Cardiac muscle cell (in vitro differentiated cells and primary cell): ENCODE data around the gene CLCA1. TPM values are rescaled to one million over a fixed set of nuclear protein-coding genes. Genes with fewer than 3 reads are reported as not detected.

Source experiments
- DNase-seq, 2 donors: peaks; one replicate each; pipeline versions ENCODE4 v3.0.0 to v3.0.0-alpha.2; 2010 to 2017; ENCODE audit warnings: low read depth in 1 of 2, low spot score in 1 of 2
- H3K27ac ChIP-seq: fragments of 200-600 bp; sonication (generic); 2 replicates; pipeline ENCODE4 v1.5.1; 2016
- H3K27me3 ChIP-seq: fragments of 200-600 bp; sonication (generic); 2 replicates; pipeline ENCODE4 v1.6.0; 2016; ENCODE audit warnings: control low read depth
- H3K36me3 ChIP-seq: fragments of 200-600 bp; sonication (generic); 2 replicates; pipeline ENCODE4 v1.5.1; 2016; ENCODE audit warnings: control low read depth
- H3K4me1 ChIP-seq: fragments of 200-600 bp; sonication (generic); 2 replicates; pipeline ENCODE4 v1.8.1; 2017; ENCODE audit warnings: low read depth, mild to moderate bottlenecking, mixed run types
- H3K4me3 ChIP-seq: fragments of 200-600 bp; sonication (generic); 2 replicates; pipeline ENCODE4 v1.5.1; 2016; ENCODE audit warnings: mild to moderate bottlenecking
- H3K9me3 ChIP-seq: fragments of 200-600 bp; sonication (generic); 2 replicates; pipeline ENCODE4 v1.5.1; 2017; ENCODE audit warnings: low read depth, mild to moderate bottlenecking, control low read depth
- polyA plus RNA-seq: library from polyadenylated mRNA; unstranded; fragments of >200 nt; fragmentation: Nextera tagmentation; extraction: Ambion mirVana; gene quantifications from 2 replicates; pipeline ENCODE4 v1.2.1, GENCODE V29; 2016
- total RNA-seq: library from RNA; depleted of rRNA; stranded (reverse); fragments of >200 nt; gene quantifications from 2 replicates; pipeline ENCODE4 v1.2.3, GENCODE V29; 2016
- TF ChIP-seq, protein P1 (sequence below): IDR thresholded peaks from 2 replicates; pipeline ENCODE4 v1.5.1; 2012; ENCODE audit warnings: low read depth, mild to moderate bottlenecking, low read length

CLCA1 gene
- total and polyA plus RNA-seq, 2 experiments from 2014 or later = not detected

DNA sequence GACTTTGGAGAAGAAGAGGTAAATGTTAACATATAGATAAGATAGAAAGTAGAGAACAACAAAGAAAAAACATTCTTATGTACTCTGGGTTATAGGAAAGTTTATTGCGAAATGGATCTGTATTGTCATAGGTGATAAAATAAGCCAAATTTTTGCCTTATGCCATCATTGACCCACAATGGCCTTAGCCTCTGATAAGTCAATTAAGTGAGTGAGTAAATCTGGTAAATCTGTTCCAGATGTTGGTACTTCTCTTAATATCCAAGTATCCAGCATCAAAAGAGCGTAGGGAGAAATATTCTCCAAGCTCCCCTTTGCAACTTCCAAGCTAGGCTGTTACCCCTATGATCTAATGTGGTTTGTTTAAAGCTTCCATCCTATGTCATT is 39.8 kb downstream of the CLCA1 start:
- no peaks in the 10 kb centered on the region for H3K27me3 ChIP-seq
- peaks cover 17% of the 10 kb centered on the region for H3K4me1 ChIP-seq
- DNase-seq = peak in 1 of 2 donors; percentile 42
- H3K27ac ChIP-seq = no peak overlapping the region
- H3K36me3 ChIP-seq = no peaks in the 10 kb centered on the region
- TF ChIP-seq, protein P1, sequence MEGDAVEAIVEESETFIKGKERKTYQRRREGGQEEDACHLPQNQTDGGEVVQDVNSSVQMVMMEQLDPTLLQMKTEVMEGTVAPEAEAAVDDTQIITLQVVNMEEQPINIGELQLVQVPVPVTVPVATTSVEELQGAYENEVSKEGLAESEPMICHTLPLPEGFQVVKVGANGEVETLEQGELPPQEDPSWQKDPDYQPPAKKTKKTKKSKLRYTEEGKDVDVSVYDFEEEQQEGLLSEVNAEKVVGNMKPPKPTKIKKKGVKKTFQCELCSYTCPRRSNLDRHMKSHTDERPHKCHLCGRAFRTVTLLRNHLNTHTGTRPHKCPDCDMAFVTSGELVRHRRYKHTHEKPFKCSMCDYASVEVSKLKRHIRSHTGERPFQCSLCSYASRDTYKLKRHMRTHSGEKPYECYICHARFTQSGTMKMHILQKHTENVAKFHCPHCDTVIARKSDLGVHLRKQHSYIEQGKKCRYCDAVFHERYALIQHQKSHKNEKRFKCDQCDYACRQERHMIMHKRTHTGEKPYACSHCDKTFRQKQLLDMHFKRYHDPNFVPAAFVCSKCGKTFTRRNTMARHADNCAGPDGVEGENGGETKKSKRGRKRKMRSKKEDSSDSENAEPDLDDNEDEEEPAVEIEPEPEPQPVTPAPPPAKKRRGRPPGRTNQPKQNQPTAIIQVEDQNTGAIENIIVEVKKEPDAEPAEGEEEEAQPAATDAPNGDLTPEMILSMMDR = no peak
- no peak overlapping the region for H3K4me3 ChIP-seq
- H3K9me3 ChIP-seq = no peaks in the 10 kb centered on the region

DNA sequence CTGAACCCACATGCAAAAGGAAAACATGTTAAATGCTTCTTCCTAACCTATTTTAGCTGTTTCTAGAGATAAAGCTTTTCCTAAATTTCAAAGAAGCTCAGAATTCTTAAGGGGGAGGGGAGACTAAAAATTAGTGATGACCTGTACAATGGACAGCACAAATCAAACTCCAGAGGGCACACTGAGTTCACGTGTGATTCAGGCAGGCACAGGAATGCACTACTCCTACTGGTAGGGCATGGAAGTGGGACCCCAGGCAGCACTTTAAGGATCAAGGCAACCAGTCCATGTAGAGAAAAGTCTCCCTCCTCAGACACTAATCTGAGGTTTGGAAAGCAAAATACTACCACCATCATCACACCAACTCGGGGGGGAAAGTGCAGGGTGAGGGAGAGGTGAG is 46.9 kb downstream of the CLCA1 start:
- Histone ChIP-seq H3K27me3 (no peaks in the 10 kb centered on the region), H3K27ac (no peak overlapping the region), H3K9me3 (no peaks in the 10 kb centered on the region), H3K4me3 (no peak overlapping the region), H3K36me3 (no peaks in the 10 kb centered on the region), H3K4me1 (no peaks in the 10 kb centered on the region)
- peak; percentile 33 to 57 for DNase-seq
- TF ChIP-seq, protein P1 = peak; percentile 37

DNA sequence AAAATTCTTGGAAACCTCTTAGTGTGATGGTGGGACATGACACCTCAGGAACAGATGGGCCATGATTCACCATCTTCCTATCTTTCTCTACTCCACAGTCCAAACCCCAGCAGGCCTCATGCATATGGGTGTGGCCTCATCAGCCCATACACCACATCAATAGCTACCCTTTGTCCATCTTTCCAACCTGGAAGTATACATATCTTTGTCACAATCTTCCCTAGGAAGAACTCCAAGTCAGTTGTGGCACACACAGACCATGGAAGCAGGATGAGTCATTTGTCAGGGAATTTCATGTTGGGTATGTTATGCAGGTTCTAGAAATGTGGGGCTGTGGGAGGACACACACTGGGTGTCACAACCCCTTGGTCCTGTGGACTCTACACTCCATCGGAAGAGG is 47.6 kb downstream of the CLCA1 start:
- DNase-seq = peak in 1 of 2 donors; percentile 12
- TF ChIP-seq, protein P1 = no peak
- Histone ChIP-seq H3K4me3 (no peak overlapping the region), H3K4me1 (no peaks in the 10 kb centered on the region), H3K27ac (no peak overlapping the region), H3K27me3 (no peaks in the 10 kb centered on the region), H3K36me3 (no peaks in the 10 kb centered on the region), H3K9me3 (no peaks in the 10 kb centered on the region)

DNA sequence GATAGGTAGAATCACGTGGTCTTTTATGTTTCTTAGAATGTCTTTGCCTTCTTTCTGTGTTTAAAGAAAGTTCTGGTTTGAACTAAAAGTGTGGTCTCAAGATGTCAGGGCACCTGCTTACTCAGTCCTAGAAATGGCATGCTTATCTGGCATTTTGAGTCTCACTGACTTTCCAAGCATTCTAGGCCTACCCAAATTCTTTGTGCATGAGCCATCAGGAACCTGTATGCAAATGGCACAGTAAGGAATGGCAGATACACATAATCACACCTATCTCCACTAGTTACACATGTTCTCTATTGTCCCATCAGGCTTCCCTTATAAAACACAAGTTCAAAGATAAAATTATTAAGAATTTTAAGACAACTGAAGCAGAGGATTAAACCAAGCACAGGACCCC is 48.6 kb downstream of the CLCA1 start:
- H3K9me3 ChIP-seq = no peaks in the 10 kb centered on the region
- H3K36me3 ChIP-seq = no peaks in the 10 kb centered on the region
- H3K27me3 ChIP-seq = no peaks in the 10 kb centered on the region
- no peak for DNase-seq
- no peak overlapping the region for H3K4me3 ChIP-seq
- H3K27ac ChIP-seq = no peak overlapping the region
- TF ChIP-seq, protein P1 = no peak
- no peaks in the 10 kb centered on the region for H3K4me1 ChIP-seq

DNA sequence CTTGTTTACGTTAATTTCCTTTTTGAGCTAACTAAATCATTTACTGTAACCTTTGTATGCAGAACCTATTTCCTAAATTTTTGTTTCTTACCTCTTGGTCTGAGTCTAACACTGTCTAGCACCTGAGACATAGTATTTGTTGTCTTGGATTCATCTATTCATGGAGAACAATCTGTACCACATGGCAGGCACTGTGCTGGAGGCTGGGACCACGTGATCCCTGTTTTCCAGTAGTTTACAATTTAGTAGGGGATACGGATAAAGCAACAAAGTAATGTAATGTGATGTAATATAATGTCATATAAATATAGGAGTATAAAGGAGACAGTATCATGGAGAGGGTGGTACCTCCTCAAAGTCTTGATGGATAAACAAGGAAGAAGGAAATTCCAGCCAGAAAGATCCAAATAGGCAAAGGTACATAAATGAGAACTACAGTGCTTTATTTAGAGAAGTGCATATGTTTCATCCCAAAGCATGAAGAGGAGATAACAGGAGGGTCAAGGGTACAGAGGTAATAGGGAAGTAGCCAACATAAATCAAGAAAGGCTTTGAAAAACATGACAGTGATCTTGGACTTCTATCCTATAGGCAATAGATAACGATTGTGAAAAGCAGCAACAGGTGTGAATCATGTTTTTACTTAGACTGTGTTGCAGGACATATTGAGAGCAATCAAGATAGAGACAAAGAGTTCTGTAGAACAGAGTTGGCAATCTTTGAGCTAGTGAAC is 52.2 kb downstream of the CLCA1 start:
- DNase-seq = no peak
- no peak overlapping the region for H3K27ac ChIP-seq
- no peaks in the 10 kb centered on the region for H3K27me3 ChIP-seq
- no peak overlapping the region for H3K4me3 ChIP-seq
- no peaks in the 10 kb centered on the region for H3K4me1 ChIP-seq
- TF ChIP-seq, protein P1 = no peak
- no peaks in the 10 kb centered on the region for H3K36me3 ChIP-seq
- no peaks in the 10 kb centered on the region for H3K9me3 ChIP-seq
